ENCODE data around the gene B4GALT1. TPM values are rescaled to one million over a fixed set of nuclear protein-coding genes. Genes with fewer than 3 reads are reported as not detected.

B4GALT1 gene
- polyA plus RNA-seq, 1 donor (not counting 4 experiments of a cell fraction or from before 2014, with no cell fraction given) = 55.1 TPM

- no peaks in the 10 kb centered on the region for H3K9me1 ChIP-seq (ENCODE audit: control insufficient read depth, extremely low read depth, insufficient read depth, low read length)
- no peak for DNase-seq (ENCODE audit: low read depth, low spot score)
- dilution Hi-C loops (cut with MboI; ENCODE audit: extremely low pct_ligation_motif_present, low sequenced_read_pairs) = no loop called here
- H3K27ac ChIP-seq (ENCODE audit: control insufficient read depth, insufficient read depth, low read length) = peak overlapping the region; percentile 49
- TF ChIP-seq CTCF (optimal IDR thresholded peaks at IDR 0.05 in 1 of 3, IDR thresholded peaks at IDR 0.05 in 1 of 3, conservative IDR thresholded peaks at IDR 0.05 in 1 of 3; ENCODE audit: extremely low read depth in 1 of 3, insufficient read depth in 2 of 3, low read length in 3 of 3) = no peak
- TF ChIP-seq EZH2 (IDR thresholded peaks at IDR 0.05; ENCODE audit: low read length) = no peak
- H3K4me1 ChIP-seq (ENCODE audit: control insufficient read depth, extremely low read depth, insufficient read depth, low read length) = peaks cover 24% of the 10 kb centered on the region
- H3K4me2 ChIP-seq (ENCODE audit: control insufficient read depth, extremely low read depth, insufficient read depth, low read depth, low read length) = peak overlapping the region; percentile 56
- H3K4me3 ChIP-seq (ENCODE audit: control insufficient read depth in 2 of 3, extremely low read depth in 1 of 3, insufficient read depth in 2 of 3, low read depth in 1 of 3, low read length in 3 of 3) = no peak overlapping the region
- no peaks in the 10 kb centered on the region for H4K20me1 ChIP-seq (ENCODE audit: control insufficient read depth, extremely low read depth, insufficient read depth, low read length)
- FAIRE-seq = peak; percentile 83
- H3K79me2 ChIP-seq (ENCODE audit: control insufficient read depth, insufficient read depth, low read length) = no peaks in the 10 kb centered on the region
- peak overlapping the region; percentile 39 for H3K9ac ChIP-seq (ENCODE audit: control insufficient read depth, extremely low read depth, insufficient read depth, low read length)
- H3K36me3 ChIP-seq (ENCODE audit: control insufficient read depth in 2 of 2, extremely low read depth in 1 of 2, insufficient read depth in 2 of 2, low read length in 2 of 2) = peaks cover 5% of the 10 kb centered on the region in 2 experiments
- H3K27me3 ChIP-seq (ENCODE audit: control insufficient read depth, extremely low read depth, insufficient read depth, low read length) = no peaks in the 10 kb centered on the region
- H3K9me3 ChIP-seq (ENCODE audit: control insufficient read depth, low read depth, low read length) = no peaks in the 10 kb centered on the region
- H2AFZ ChIP-seq (ENCODE audit: control insufficient read depth, low read length) = peak overlapping the region; percentile 47
Observed at GRCh38 chr9:33106827-33107621, 60.1 kb downstream of the B4GALT1 start.

- Histone ChIP-seq H3K4me2 (ENCODE audit: control insufficient read depth, extremely low read depth, insufficient read depth, low read depth, low read length) (no peak overlapping the region), H3K4me1 (ENCODE audit: control insufficient read depth, extremely low read depth, insufficient read depth, low read length) (peaks cover 31% of the 10 kb centered on the region), H4K20me1 (ENCODE audit: control insufficient read depth, extremely low read depth, insufficient read depth, low read length) (no peaks in the 10 kb centered on the region), H3K4me3 (ENCODE audit: control insufficient read depth in 2 of 3, extremely low read depth in 1 of 3, insufficient read depth in 2 of 3, low read depth in 1 of 3, low read length in 3 of 3) (no peak overlapping the region), H3K27ac (ENCODE audit: control insufficient read depth, insufficient read depth, low read length) (peak overlapping the region; percentile 49), H2AFZ (ENCODE audit: control insufficient read depth, low read length) (no peak overlapping the region), H3K79me2 (ENCODE audit: control insufficient read depth, insufficient read depth, low read length) (no peaks in the 10 kb centered on the region), H3K36me3 (ENCODE audit: control insufficient read depth in 2 of 2, extremely low read depth in 1 of 2, insufficient read depth in 2 of 2, low read length in 2 of 2) (peaks cover 3% of the 10 kb centered on the region in 2 experiments), H3K9ac (ENCODE audit: control insufficient read depth, extremely low read depth, insufficient read depth, low read length) (no peak overlapping the region), H3K9me3 (ENCODE audit: control insufficient read depth, low read depth, low read length) (no peaks in the 10 kb centered on the region), H3K9me1 (ENCODE audit: control insufficient read depth, extremely low read depth, insufficient read depth, low read length) (no peaks in the 10 kb centered on the region), H3K27me3 (ENCODE audit: control insufficient read depth, extremely low read depth, insufficient read depth, low read length) (no peaks in the 10 kb centered on the region)
- FAIRE-seq (no peak), DNase-seq (ENCODE audit: low read depth, low spot score) (no peak)
- dilution Hi-C loops (cut with MboI; ENCODE audit: extremely low pct_ligation_motif_present, low sequenced_read_pairs) = no loop called here
- TF ChIP-seq CTCF (optimal IDR thresholded peaks at IDR 0.05 in 1 of 3, IDR thresholded peaks at IDR 0.05 in 1 of 3, conservative IDR thresholded peaks at IDR 0.05 in 1 of 3; ENCODE audit: extremely low read depth in 1 of 3, insufficient read depth in 2 of 3, low read length in 3 of 3) (peak in 1 of 3 experiments; percentile 20), EZH2 (IDR thresholded peaks at IDR 0.05; ENCODE audit: low read length) (no peak)
Observed at GRCh38 chr9:33106372-33106771, 60.8 kb downstream of the B4GALT1 start.

Measured in keratinocyte (primary cell).